ENCODE results near the gene NHERF2.

DNA sequence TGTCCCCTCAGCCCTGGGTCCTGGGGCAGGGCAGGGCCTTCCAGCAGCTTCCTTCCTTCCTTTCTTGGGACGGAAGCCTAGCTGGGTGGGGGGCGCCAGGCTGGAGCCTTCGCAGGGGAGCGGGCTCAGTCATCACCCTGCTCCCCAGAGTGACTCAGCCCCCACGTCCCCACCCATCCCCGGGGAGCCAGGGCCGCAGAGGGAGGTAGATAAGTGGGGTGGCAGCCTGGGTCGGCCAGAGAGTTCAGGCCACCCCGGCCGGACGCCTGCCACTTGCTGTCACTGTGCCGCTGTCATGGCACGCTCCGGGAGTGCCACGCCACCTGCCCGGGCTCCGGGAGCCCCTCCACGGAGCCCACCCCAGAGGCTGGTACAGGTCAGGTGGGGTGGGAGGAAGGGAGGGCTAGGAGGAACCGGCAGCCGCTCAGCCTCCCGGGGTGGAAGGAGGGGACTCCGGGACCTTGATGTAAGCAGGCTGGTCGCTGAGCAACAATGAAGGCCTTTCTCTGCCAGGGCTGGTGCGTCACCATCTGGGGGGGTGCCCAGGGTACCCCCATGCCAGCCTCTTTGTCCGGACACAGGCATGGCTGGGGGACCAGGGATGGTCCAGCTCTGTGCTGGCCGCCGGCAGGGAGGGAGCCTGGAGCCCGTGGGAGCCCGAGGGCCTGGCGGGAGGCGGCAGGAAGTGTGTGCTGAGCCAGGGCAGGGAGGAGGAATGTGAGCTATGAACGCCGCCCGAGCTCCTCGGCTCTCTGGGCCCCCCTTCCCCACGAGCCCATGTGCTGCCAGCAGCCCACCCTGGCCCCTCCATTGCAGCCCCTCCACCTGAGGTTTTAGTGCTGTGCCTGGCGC, 6.6 kb downstream of the NHERF2 start:
- no peak for TF ChIP-seq EZH2 (optimal IDR thresholded peaks at IDR 0.05; ENCODE audit: low read depth, low read length)
- TF ChIP-seq, protein P1, sequence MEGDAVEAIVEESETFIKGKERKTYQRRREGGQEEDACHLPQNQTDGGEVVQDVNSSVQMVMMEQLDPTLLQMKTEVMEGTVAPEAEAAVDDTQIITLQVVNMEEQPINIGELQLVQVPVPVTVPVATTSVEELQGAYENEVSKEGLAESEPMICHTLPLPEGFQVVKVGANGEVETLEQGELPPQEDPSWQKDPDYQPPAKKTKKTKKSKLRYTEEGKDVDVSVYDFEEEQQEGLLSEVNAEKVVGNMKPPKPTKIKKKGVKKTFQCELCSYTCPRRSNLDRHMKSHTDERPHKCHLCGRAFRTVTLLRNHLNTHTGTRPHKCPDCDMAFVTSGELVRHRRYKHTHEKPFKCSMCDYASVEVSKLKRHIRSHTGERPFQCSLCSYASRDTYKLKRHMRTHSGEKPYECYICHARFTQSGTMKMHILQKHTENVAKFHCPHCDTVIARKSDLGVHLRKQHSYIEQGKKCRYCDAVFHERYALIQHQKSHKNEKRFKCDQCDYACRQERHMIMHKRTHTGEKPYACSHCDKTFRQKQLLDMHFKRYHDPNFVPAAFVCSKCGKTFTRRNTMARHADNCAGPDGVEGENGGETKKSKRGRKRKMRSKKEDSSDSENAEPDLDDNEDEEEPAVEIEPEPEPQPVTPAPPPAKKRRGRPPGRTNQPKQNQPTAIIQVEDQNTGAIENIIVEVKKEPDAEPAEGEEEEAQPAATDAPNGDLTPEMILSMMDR (IDR thresholded peaks at IDR 0.05; ENCODE audit: low read length): no peak
